SW480 (cell line): ENCODE measurements around the gene NARS2.
"Not testable (repeated sequence)": the region's sequence is repeated elsewhere in the genome, so short reads cannot be mapped to it uniquely, and the experiment has no call there.

Experiments used
- DNase-seq: peaks from one replicate; pipeline ENCODE4 v3.0.0-alpha.2; 2016; ENCODE audit warnings: low spot score

The NARS2 gene

GRCh38 chr11:78541537-78541936, 33.1 kb downstream of the NARS2 start:
- DNase-seq, result no peak

GRCh38 chr11:78540256-78540655, 34.4 kb downstream of the NARS2 start:
- DNase-seq, result no peak

GRCh38 chr11:78539506-78539905, 35.2 kb downstream of the NARS2 start:
- no peak for DNase-seq

GRCh38 chr11:78536933-78537332, 37.7 kb downstream of the NARS2 start:
- no peak for DNase-seq

- no peak for DNase-seq
These were observed 38.7 kb downstream of the NARS2 start for GRCh38 chr11:78535920-78536319.

- DNase-seq, result no peak
These were observed 39.6 kb downstream of the NARS2 start for GRCh38 chr11:78535027-78535426.

GRCh38 chr11:78533399-78533798, 41.3 kb downstream of the NARS2 start:
- DNase-seq, result no peak

GRCh38 chr11:78532991-78533390, 41.7 kb downstream of the NARS2 start:
- DNase-seq, result no peak

- no peak for DNase-seq
These were observed 48.0 kb downstream of the NARS2 start for GRCh38 chr11:78526497-78527146.

GRCh38 chr11:78525720-78526119, 48.9 kb downstream of the NARS2 start:
- no peak for DNase-seq

- no peak for DNase-seq
These were observed 54.4 kb downstream of the NARS2 start for GRCh38 chr11:78520230-78520629.

- DNase-seq, result no peak
These were observed 58.4 kb downstream of the NARS2 start for GRCh38 chr11:78516281-78516680.

- no peak for DNase-seq
These were observed 59.7 kb downstream of the NARS2 start for GRCh38 chr11:78514922-78515502.

- DNase-seq, result not testable (repeated sequence)
These were observed 61.6 kb downstream of the NARS2 start for GRCh38 chr11:78513085-78513484.

- no peak for DNase-seq
These were observed 64.1 kb downstream of the NARS2 start for GRCh38 chr11:78510597-78510996.

- DNase-seq, result no peak
These were observed 64.6 kb downstream of the NARS2 start for GRCh38 chr11:78510025-78510596.

- DNase-seq, result no peak
These were observed 70.0 kb downstream of the NARS2 start for GRCh38 chr11:78504708-78505107.

GRCh38 chr11:78504181-78504580, 70.5 kb downstream of the NARS2 start:
- no peak for DNase-seq

- no peak for DNase-seq
These were observed 74.7 kb downstream of the NARS2 start for GRCh38 chr11:78499971-78500370.

- no peak for DNase-seq
These were observed 77.4 kb downstream of the NARS2 start for GRCh38 chr11:78497293-78497692.

- DNase-seq, result no peak
These were observed 81.2 kb downstream of the NARS2 start for GRCh38 chr11:78493413-78493975.

GRCh38 chr11:78492973-78493372, 81.7 kb downstream of the NARS2 start:
- no peak for DNase-seq

GRCh38 chr11:78489184-78489583, 85.5 kb downstream of the NARS2 start:
- DNase-seq, result no peak
